ENCODE results near the gene FAIM.
A peak's percentile ranks its signal among the peaks of the same experiment; 100 is the strongest.
"Not testable (repeated sequence)": the region's sequence is repeated elsewhere in the genome, so short reads cannot be mapped to it uniquely, and the experiment has no call there.

The FAIM gene

GRCh38 chr3:138608322-138609135, at the start of gene FAIM:
Gene FAIM (plus strand): TSS chr3:138608771. CDS start chr3:138619727, 10,956 bp downstream.
- DNase-seq (ENCODE audit: low spot score) = peak; percentile 81
- TF ChIP-seq, protein P1, sequence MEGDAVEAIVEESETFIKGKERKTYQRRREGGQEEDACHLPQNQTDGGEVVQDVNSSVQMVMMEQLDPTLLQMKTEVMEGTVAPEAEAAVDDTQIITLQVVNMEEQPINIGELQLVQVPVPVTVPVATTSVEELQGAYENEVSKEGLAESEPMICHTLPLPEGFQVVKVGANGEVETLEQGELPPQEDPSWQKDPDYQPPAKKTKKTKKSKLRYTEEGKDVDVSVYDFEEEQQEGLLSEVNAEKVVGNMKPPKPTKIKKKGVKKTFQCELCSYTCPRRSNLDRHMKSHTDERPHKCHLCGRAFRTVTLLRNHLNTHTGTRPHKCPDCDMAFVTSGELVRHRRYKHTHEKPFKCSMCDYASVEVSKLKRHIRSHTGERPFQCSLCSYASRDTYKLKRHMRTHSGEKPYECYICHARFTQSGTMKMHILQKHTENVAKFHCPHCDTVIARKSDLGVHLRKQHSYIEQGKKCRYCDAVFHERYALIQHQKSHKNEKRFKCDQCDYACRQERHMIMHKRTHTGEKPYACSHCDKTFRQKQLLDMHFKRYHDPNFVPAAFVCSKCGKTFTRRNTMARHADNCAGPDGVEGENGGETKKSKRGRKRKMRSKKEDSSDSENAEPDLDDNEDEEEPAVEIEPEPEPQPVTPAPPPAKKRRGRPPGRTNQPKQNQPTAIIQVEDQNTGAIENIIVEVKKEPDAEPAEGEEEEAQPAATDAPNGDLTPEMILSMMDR (IDR thresholded peaks at IDR 0.05; ENCODE audit: extremely low read depth, missing control alignments) = no peak

DNA sequence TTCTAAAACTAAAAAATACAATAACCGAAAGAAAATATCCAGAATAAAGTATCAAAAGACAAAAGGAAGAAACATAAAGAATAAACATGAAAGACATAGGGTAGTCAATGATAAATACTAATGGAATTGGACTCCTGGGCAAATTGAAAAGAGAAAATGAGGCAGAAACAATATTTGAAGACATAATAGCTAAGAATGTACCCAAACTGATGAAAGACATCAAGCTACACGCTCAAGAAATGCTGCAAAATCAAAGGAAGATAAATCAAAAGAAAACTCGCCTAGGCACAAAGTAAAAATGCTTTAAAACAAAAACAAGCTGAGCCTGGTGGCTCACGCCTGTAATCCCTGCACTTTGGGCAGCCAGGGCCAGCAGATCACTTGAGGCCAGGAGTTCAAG, 49.4 kb upstream of the FAIM start:
- TF ChIP-seq, protein P1 (IDR thresholded peaks at IDR 0.05; ENCODE audit: extremely low read depth, missing control alignments) = no peak
- no peak for DNase-seq (ENCODE audit: low spot score)

DNA sequence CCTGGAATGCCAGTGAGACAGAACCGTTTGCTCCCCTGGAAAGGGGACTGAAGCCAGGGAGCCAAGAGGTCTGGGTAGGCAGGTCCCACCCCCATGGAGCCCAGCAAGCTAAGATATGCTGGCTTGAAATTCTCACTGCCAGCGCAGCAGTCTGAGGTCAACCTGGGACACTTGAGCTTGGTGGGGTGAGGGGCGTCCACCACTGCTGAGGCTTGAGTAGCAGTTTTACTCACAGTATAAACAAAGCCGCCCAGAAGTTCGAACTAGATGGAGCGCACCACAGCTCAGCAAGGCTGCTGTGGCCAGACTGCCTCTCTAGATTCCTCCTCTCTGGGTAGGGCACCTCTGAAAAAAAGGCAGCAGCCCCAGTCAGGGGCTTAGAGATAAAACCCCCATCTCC, 48.1 kb upstream of the FAIM start:
- TF ChIP-seq, protein P1 (IDR thresholded peaks at IDR 0.05; ENCODE audit: extremely low read depth, missing control alignments) = no peak
- no peak for DNase-seq (ENCODE audit: low spot score)

GRCh38 chr3:138562902-138563301, 45.7 kb upstream of the FAIM start:
- DNase-seq (ENCODE audit: low spot score) = not testable (repeated sequence)

DNA sequence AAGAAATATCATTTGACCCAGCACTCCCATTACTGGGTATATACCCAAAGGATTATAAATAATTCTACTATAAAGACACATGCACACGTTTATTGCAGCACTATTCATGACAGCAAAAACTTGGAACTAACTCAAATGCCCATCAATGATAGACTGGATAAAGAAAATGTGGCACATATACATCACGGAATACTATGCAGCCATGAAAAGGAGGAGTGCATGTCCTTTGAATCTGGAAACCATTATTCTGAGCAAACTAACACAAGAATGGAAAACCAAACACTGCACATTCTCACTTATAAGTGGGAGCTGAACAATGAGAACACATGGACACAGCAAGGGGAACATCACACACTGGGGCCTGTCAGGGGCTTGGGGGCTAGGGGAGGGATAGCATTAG, 42.3 kb upstream of the FAIM start:
- DNase-seq (ENCODE audit: low spot score) = not testable (repeated sequence)

DNA sequence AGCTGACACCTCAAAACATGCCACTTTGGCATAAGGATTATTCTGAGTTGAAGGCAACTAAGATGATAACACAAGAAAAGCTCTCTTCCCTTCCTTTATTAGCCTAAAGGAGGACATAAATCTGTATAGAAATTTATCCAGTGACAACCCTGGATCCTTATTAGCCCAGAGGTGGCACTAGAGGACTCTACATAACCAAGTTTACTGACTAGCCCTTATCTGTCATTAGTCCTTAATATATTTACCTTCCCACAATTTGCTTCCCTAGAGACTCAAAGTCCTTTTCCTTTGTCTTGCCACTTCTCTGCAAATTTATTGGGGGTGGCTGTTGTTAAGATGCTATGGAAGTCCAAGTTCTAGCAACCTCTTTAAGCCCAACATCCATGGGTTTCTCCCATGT, 41.2 kb upstream of the FAIM start:
- TF ChIP-seq, protein P1 (IDR thresholded peaks at IDR 0.05; ENCODE audit: extremely low read depth, missing control alignments) = no peak
- DNase-seq (ENCODE audit: low spot score) = no peak

- TF ChIP-seq, protein P1 (IDR thresholded peaks at IDR 0.05; ENCODE audit: extremely low read depth, missing control alignments) = no peak
- DNase-seq (ENCODE audit: low spot score) = no peak
Measured at GRCh38 chr3:138569090-138569489, 39.5 kb upstream of the FAIM start.

DNA sequence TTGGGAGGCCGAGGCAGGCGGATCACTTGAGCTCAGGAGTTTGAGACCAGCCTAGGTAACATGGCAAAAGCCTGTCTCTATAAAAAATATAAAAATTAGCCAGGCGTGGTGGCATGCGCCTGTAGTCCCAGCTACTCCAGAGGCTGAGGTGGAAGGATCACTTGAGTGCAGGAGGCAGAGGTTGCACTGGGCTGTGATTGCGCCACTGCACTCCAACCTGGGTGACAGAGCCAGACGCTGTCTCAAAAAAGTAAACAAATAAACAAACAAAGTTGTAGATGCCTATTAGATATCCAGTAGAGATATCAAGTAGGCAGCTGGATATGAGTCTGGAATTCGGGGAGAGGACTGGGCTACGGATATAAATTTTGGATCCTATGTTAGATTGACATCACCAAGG, 38.9 kb upstream of the FAIM start:
- not testable (repeated sequence) for DNase-seq (ENCODE audit: low spot score)

- no peak for DNase-seq (ENCODE audit: low spot score)
- TF ChIP-seq, protein P1 (IDR thresholded peaks at IDR 0.05; ENCODE audit: extremely low read depth, missing control alignments) = no peak
Measured at GRCh38 chr3:138573138-138573537, 35.4 kb upstream of the FAIM start.
